ENCODE results near the gene PSKH1. TPM values are rescaled to one million over a fixed set of nuclear protein-coding genes. Genes with fewer than 3 reads are reported as not detected.

Gene PSKH1
- polyA plus RNA-seq (2013, experiment 1 of 2) = 17.8 TPM
- polyA plus RNA-seq (2013, experiment 2 of 2) = 21.8 TPM

DNA sequence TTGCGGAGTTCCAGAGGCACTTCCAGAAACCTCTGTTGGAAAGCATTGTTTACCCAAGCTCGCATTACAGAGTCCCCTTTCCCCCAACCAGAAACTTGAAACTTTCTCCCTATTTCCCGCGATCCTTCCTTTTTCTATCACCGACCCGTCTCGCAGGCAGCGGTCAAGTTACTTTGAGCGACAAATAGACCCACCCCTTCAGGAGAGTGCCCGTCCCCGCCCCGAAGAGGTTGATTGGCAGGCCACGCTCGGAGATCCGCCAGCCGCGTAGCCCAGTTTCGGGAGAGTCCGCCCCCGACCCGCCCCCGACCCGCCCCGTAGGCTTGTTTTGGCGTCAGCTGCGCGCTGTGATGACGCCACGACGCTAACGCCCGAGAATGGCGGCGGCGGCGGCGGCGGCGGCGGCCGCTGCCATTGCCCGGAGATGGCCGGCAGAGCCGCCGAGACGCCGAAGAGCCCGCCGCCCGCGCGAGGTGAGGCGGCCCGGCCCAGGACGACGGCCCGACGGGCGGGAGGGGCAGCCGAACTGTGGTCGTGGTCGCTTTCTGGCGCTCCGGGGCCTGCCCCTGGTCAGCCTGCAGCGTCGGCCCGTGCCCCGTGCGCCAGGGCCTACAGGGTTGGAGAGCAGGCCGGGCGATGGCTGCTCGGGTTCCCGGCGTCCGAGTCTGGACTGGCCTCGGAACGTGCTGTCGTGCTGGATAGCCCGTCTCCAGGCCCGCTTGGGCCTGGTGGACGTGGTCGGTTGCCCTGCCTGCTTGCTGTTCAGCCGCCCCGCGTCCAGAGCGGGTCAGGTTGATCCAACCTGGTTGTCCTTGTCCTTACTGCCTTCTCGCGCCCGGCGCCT lies at the start of gene PSKH1:
PSKH1 (plus strand) TSS at position 356 of the 844 bp plus-strand sequence. CDS start 15,496 bp downstream, outside the sequence.
- DNase-seq = peak; percentile 95
- H3K14ac ChIP-seq (ENCODE audit: low read length in 2 of 2) = peak within 1 kb of the TSS in 1 of 2 experiments; percentile 99
- peak within 1 kb of the TSS; percentile 65 for H2AK5ac ChIP-seq (ENCODE audit: low read length, severe bottlenecking)
- peak within 1 kb of the TSS; percentile 99 to 100 for H3K4me3 ChIP-seq (ENCODE audit: insufficient read depth in 1 of 2, low read depth in 1 of 2, low read length in 2 of 2)
- peak within 1 kb of the TSS; percentile 63 for H3K27ac ChIP-seq (ENCODE audit: low read length, poor library complexity, severe bottlenecking)
- H3K36me3 ChIP-seq (ENCODE audit: control insufficient read depth in 1 of 2, insufficient read depth in 2 of 2, low read depth in 1 of 2, low read length in 2 of 2) = peaks cover 0 to 11% of the 10 kb centered on the region in 2 experiments
- peaks cover 8% of the 10 kb centered on the region for H3K4me1 ChIP-seq (ENCODE audit: control insufficient read depth, insufficient read depth, low read depth, low read length)
- H4K91ac ChIP-seq (ENCODE audit: low read length) = peak within 1 kb of the TSS; percentile 94
- H3K9ac ChIP-seq (ENCODE audit: low read length) = peak within 1 kb of the TSS; percentile 100
- H3K18ac ChIP-seq (ENCODE audit: low read depth in 1 of 2, low read length in 2 of 2) = peak within 1 kb of the TSS; percentile 92 to 97
- H3K9me3 ChIP-seq (ENCODE audit: control insufficient read depth, low read length) = no peaks in the 10 kb centered on the region
- peak within 1 kb of the TSS in 1 of 2 experiments; percentile 71 for H2BK12ac ChIP-seq (ENCODE audit: low read length in 2 of 2)
- no peaks in the 10 kb centered on the region for H3K27me3 ChIP-seq (ENCODE audit: control insufficient read depth in 1 of 2, insufficient read depth in 1 of 2, low read length in 2 of 2)
- under 1% methylated on average over 83 of the region's 90 CpGs for WGBS
- H2BK120ac ChIP-seq (ENCODE audit: low read depth, low read length) = peak within 1 kb of the TSS; percentile 79
- H3K23ac ChIP-seq (ENCODE audit: low read length in 2 of 2) = peak within 1 kb of the TSS; percentile 90 to 93
- H3K4me2 ChIP-seq (ENCODE audit: low read length, poor library complexity, severe bottlenecking) = peak within 1 kb of the TSS; percentile 78
- peak within 1 kb of the TSS; percentile 83 to 91 for H3K4ac ChIP-seq (ENCODE audit: low read depth in 1 of 2, low read length in 2 of 2)
- peak within 1 kb of the TSS; percentile 99 for H4K8ac ChIP-seq (ENCODE audit: low read length)
- peak within 1 kb of the TSS; percentile 94 for H2AFZ ChIP-seq (ENCODE audit: low read depth, low read length)
- peak within 1 kb of the TSS; percentile 67 for H2BK15ac ChIP-seq (ENCODE audit: low read depth, poor library complexity, severe bottlenecking)
- H2BK5ac ChIP-seq (ENCODE audit: low read depth, low read length, poor library complexity, severe bottlenecking) = peak within 1 kb of the TSS; percentile 76
- peaks cover 11% of the 10 kb centered on the region for H3K79me1 ChIP-seq (replicated peaks; ENCODE audit: low read length, poor library complexity, severe bottlenecking)

DNA sequence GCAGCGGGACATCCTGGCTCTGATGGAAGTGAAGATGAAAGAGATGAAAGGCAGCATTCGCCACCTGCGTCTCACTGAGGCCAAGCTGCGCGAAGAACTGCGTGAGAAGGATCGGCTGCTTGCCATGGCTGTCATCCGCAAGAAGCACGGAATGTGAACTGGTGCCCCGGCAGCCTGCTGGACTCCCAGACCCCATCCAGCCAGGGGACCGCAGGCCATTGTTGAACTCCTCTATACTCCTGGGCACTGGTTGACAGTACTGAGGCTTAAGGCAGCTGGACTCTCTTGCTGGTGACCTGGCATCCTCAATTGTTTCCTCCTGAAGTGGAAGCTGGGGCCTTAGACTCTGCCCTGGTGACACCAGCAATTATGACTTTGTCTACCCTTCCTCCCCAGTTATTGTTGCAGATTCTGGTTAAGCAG lies 49.7 kb upstream of the PSKH1 start:
- Histone ChIP-seq H4K91ac (ENCODE audit: low read length) (peak overlapping the region; percentile 11), H3K4me1 (ENCODE audit: control insufficient read depth, insufficient read depth, low read depth, low read length) (peaks cover 22% of the 10 kb centered on the region)
- WGBS = 24% methylated on average over 11 of the region's 11 CpGs

DNA sequence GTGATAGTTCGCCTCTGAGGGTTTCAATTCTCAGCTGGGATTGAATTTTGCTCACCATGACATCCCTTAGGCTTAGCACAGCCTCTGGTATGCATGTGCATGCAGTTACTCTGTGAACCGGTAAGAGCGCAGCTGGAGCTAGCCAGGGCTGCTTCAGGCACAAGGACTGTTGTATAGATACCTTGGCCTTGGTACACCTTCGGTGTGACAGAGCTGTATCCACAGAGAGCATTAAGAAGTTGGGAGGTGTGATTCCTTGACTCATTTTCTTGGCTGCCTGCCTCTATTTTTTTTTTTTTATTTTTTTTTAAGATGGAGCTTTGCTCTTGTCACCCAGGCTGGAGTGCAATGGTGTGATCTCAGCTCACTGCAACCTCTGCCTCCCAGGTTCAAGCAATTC lies 48.6 kb upstream of the PSKH1 start:
- Histone ChIP-seq H2BK15ac (ENCODE audit: low read depth, poor library complexity, severe bottlenecking) (no peak overlapping the region), H3K23ac (ENCODE audit: low read length in 2 of 2) (no peak overlapping the region), H2AFZ (ENCODE audit: low read depth, low read length) (no peak overlapping the region), H2BK120ac (ENCODE audit: low read depth, low read length) (no peak overlapping the region), H3K4me2 (ENCODE audit: low read length, poor library complexity, severe bottlenecking) (no peak overlapping the region), H3K27ac (ENCODE audit: low read length, poor library complexity, severe bottlenecking) (no peak overlapping the region), H2AK5ac (ENCODE audit: low read length, severe bottlenecking) (no peak overlapping the region), H3K14ac (ENCODE audit: low read length in 2 of 2) (no peak overlapping the region), H3K18ac (ENCODE audit: low read depth in 1 of 2, low read length in 2 of 2) (no peak overlapping the region), H3K4ac (ENCODE audit: low read depth in 1 of 2, low read length in 2 of 2) (no peak overlapping the region), H3K4me1 (ENCODE audit: control insufficient read depth, insufficient read depth, low read depth, low read length) (peaks cover 28% of the 10 kb centered on the region), H2BK12ac (ENCODE audit: low read length in 2 of 2) (no peak overlapping the region), H3K9me3 (ENCODE audit: control insufficient read depth, low read length) (no peaks in the 10 kb centered on the region), H3K27me3 (ENCODE audit: control insufficient read depth in 1 of 2, insufficient read depth in 1 of 2, low read length in 2 of 2) (no peaks in the 10 kb centered on the region), H3K79me1 (replicated peaks; ENCODE audit: low read length, poor library complexity, severe bottlenecking) (peaks cover 4% of the 10 kb centered on the region), H4K91ac (ENCODE audit: low read length) (no peak overlapping the region), H4K8ac (ENCODE audit: low read length) (no peak overlapping the region), H2BK5ac (ENCODE audit: low read depth, low read length, poor library complexity, severe bottlenecking) (no peak overlapping the region), H3K9ac (ENCODE audit: low read length) (peak overlapping the region; percentile 98), H3K36me3 (ENCODE audit: control insufficient read depth in 1 of 2, insufficient read depth in 2 of 2, low read depth in 1 of 2, low read length in 2 of 2) (peaks cover 8 to 13% of the 10 kb centered on the region in 2 experiments), H3K4me3 (ENCODE audit: insufficient read depth in 1 of 2, low read depth in 1 of 2, low read length in 2 of 2) (peak overlapping the region in 1 of 2 experiments; percentile 92)
- DNase-seq = peak; percentile 46
- 86% methylated on average over 4 of the region's 4 CpGs for WGBS

More for the DNA sequence above, 49.7 kb upstream of the PSKH1 start:
- Histone ChIP-seq H3K23ac (ENCODE audit: low read length in 2 of 2) (peak overlapping the region in 1 of 2 experiments; percentile 94), H3K9ac (ENCODE audit: low read length) (peak overlapping the region; percentile 98), H4K8ac (ENCODE audit: low read length) (peak overlapping the region; percentile 12), H2AK5ac (ENCODE audit: low read length, severe bottlenecking) (no peak overlapping the region), H3K14ac (ENCODE audit: low read length in 2 of 2) (peak overlapping the region in 1 of 2 experiments; percentile 74), H3K4me2 (ENCODE audit: low read length, poor library complexity, severe bottlenecking) (peak overlapping the region; percentile 70), H2BK12ac (ENCODE audit: low read length in 2 of 2) (no peak overlapping the region), H3K4ac (ENCODE audit: low read depth in 1 of 2, low read length in 2 of 2) (peak overlapping the region; percentile 19 to 35), H2BK5ac (ENCODE audit: low read depth, low read length, poor library complexity, severe bottlenecking) (no peak overlapping the region), H3K9me3 (ENCODE audit: control insufficient read depth, low read length) (no peaks in the 10 kb centered on the region), H3K27ac (ENCODE audit: low read length, poor library complexity, severe bottlenecking) (peak overlapping the region; percentile 24), H2BK120ac (ENCODE audit: low read depth, low read length) (no peak overlapping the region), H3K4me3 (ENCODE audit: insufficient read depth in 1 of 2, low read depth in 1 of 2, low read length in 2 of 2) (peak overlapping the region; percentile 89 to 92), H2AFZ (ENCODE audit: low read depth, low read length) (no peak overlapping the region), H2BK15ac (ENCODE audit: low read depth, poor library complexity, severe bottlenecking) (no peak overlapping the region), H3K27me3 (ENCODE audit: control insufficient read depth in 1 of 2, insufficient read depth in 1 of 2, low read length in 2 of 2) (no peaks in the 10 kb centered on the region), H3K79me1 (replicated peaks; ENCODE audit: low read length, poor library complexity, severe bottlenecking) (peaks cover 5% of the 10 kb centered on the region), H3K36me3 (ENCODE audit: control insufficient read depth in 1 of 2, insufficient read depth in 2 of 2, low read depth in 1 of 2, low read length in 2 of 2) (peaks cover 4 to 9% of the 10 kb centered on the region in 2 experiments), H3K18ac (ENCODE audit: low read depth in 1 of 2, low read length in 2 of 2) (peak overlapping the region; percentile 58 to 76)
- DNase-seq = peak; percentile 66
